Activated naive CD8-positive, alpha-beta T cell treated with anti-CD3 and anti-CD28 coated beads for 36 hours (primary cell): ENCODE measurements around the gene PCED1B. TPM values are rescaled to one million over a fixed set of nuclear protein-coding genes. Genes with fewer than 3 reads are reported as not detected.

Source experiments
- DNase-seq: peaks from one replicate; pipeline ENCODE4 v3.0.0; 2021
- H3K27ac Mint-ChIP-seq: one replicate; pipeline ENCODE4 v1.8.0; 2022; ENCODE audit warnings: mild to moderate bottlenecking, moderate library complexity, mixed read lengths
- H3K27me3 Mint-ChIP-seq: one replicate; pipeline ENCODE4 v1.8.0; 2022; ENCODE audit warnings: mild to moderate bottlenecking, mixed read lengths
- H3K36me3 Mint-ChIP-seq: one replicate; pipeline ENCODE4 v1.8.0; 2021; ENCODE audit warnings: mild to moderate bottlenecking, mixed read lengths
- H3K4me1 Mint-ChIP-seq: one replicate; pipeline ENCODE4 v1.8.0; 2021; ENCODE audit warnings: mixed read lengths
- H3K4me3 Mint-ChIP-seq: one replicate; pipeline ENCODE4 v1.8.0; 2022; ENCODE audit warnings: mild to moderate bottlenecking, moderate library complexity, mixed read lengths
- H3K9me3 Mint-ChIP-seq: one replicate; pipeline ENCODE4 v1.8.0; 2022; ENCODE audit warnings: mixed read lengths
- total RNA-seq, 2 experiments: library from RNA; stranded (reverse); gene quantifications; one replicate each; pipeline ENCODE4 v1.2.3, GENCODE V29; 2021

The PCED1B gene
- total RNA-seq, 2 experiments from 2014 or later: 117 TPM

DNA sequence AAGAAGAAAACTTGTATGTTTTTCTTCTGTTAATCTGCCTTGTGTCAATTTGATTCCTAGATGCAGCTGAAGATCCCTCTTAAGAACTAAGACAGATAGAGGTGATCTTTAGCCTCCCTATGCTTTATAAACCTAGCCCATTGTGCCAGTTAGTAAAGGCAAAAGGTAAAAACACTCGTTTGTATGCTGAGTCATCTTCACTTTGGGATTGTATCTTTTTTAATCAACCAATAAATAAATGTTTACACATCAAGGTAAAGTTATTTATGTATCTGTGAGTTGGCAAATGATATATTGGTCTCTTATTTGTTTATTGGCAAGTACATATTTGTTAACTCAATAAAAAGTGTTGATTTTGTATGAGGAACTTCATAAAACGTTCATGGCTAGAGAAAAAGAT lies 166.2 kb downstream of the PCED1B start:
- Mint-ChIP-seq H3K27ac (no peak overlapping the region), H3K4me3 (no peak overlapping the region), H3K4me1 (peaks cover 13% of the 10 kb centered on the region), H3K27me3 (no peaks in the 10 kb centered on the region), H3K36me3 (peaks cover 65% of the 10 kb centered on the region), H3K9me3 (peaks cover 11% of the 10 kb centered on the region)
- DNase-seq: no peak

DNA sequence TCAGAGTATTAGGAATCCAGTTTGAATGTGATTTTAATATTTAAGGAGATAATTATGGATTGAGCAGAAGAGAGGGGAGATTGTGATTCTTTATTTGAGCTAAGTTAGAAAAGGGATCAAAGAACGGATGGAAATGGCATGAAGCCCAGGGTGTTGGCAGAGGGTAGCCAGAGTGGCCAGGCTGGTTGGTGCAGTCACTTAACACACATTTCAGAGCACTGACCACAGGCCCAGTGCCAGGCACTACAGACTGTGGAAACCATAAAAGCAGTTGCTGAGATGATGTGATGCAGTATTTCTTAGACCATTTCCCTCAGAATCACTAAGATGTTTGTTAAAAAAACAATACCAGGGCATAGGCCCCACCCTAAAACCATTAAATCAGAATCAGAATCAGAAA lies 168.0 kb downstream of the PCED1B start:
- peaks cover 69% of the 10 kb centered on the region for H3K36me3 Mint-ChIP-seq

GRCh38 chr12:47249082-47249481 lies 169.7 kb downstream of the PCED1B start:
- H3K9me3 Mint-ChIP-seq: peaks cover 33% of the 10 kb centered on the region
- no peak overlapping the region for H3K4me3 Mint-ChIP-seq
- no peak for DNase-seq
- peaks cover 15% of the 10 kb centered on the region for H3K4me1 Mint-ChIP-seq
- H3K27ac Mint-ChIP-seq: no peak overlapping the region
- H3K27me3 Mint-ChIP-seq: no peaks in the 10 kb centered on the region
- H3K36me3 Mint-ChIP-seq: peaks cover 71% of the 10 kb centered on the region

More for the DNA sequence above, 168.0 kb downstream of the PCED1B start:
- H3K4me3 Mint-ChIP-seq: no peak overlapping the region
- no peaks in the 10 kb centered on the region for H3K27me3 Mint-ChIP-seq
- no peak for DNase-seq
- peaks cover 23% of the 10 kb centered on the region for H3K9me3 Mint-ChIP-seq
- H3K27ac Mint-ChIP-seq: no peak overlapping the region
- peaks cover 9% of the 10 kb centered on the region for H3K4me1 Mint-ChIP-seq

DNA sequence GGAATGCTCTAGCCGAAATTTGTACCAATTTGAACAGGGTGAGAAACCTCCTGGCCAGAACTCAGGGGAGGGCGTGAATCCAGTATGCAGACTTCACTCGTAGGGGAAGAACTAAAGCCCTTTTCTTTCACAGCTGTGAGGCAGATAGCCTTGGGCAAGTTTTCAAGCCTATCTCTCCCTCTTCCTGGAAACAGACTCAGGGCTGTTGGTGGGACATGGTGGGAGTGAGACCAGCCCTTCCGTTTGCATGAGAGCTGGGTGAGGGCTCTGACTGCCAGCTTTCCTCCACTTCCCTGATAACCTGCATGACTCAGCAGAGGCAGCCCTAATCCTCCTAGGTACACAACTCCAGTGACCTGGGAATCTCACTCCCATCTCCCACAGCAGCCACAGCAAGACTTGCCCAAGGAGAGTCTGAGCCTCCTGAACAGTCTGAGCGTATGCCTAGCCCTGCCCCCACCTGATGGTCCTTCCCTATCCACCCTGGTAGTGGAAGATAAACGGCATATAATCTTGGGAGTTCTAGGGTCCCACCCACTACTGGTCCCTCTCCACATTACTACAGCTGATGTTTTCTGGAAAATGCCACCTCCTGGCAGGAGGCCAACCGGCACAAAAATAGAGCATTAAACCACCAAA lies 170.4 kb downstream of the PCED1B start:
- Mint-ChIP-seq H3K27ac (no peak overlapping the region), H3K36me3 (peaks cover 67% of the 10 kb centered on the region)

DNA sequence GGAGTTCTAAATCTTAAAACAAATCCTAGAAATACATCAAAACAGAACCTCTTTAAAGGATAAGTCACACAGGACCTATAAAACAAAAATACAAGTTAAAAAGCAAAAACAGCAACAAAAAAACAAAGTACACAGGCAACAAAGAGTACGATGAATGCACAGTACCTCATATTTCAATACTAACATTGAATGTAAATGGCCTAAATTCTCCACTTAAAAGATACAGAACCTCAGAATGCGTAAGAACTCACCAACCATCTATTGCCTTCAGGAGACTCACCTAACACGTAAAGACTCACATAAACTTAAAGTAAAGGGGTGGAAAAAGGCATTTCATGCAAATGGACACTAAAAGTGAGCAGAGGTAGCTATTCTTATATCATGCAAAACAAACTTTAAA lies 172.5 kb downstream of the PCED1B start:
- Mint-ChIP-seq H3K27ac (no peak overlapping the region), H3K9me3 (peaks cover 49% of the 10 kb centered on the region), H3K27me3 (no peaks in the 10 kb centered on the region), H3K4me3 (no peak overlapping the region), H3K36me3 (peaks cover 68% of the 10 kb centered on the region), H3K4me1 (peaks cover 11% of the 10 kb centered on the region)
- no peak for DNase-seq

More for the DNA sequence above, 170.4 kb downstream of the PCED1B start:
- Mint-ChIP-seq H3K9me3 (peaks cover 37% of the 10 kb centered on the region), H3K4me1 (peaks cover 11% of the 10 kb centered on the region), H3K27me3 (no peaks in the 10 kb centered on the region), H3K4me3 (no peak overlapping the region)
- DNase-seq: no peak

DNA sequence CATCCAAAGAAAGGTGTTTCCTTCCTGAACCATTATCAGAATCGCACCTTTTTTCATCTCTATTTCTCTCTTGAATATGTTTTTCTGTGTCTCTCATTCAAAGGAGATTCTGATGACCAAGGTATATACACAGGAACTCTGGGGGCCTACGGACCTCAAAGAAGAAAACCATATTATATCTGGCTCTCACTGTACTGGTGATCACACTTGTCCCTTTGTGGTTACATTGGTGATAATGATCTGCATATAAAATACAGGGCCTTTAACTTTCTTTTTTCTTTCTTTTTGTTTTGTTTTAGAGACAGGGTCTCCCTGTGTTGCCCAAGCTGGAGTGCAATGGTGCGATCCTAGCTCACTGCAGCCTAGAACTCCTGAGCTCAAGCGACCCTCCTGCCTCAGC lies 185.5 kb downstream of the PCED1B start:
- no peak for DNase-seq
- Mint-ChIP-seq H3K9me3 (peaks cover 9% of the 10 kb centered on the region), H3K27ac (no peak overlapping the region), H3K4me3 (no peak overlapping the region), H3K4me1 (peaks cover 43% of the 10 kb centered on the region), H3K36me3 (peaks cover 18% of the 10 kb centered on the region), H3K27me3 (no peaks in the 10 kb centered on the region)

- Mint-ChIP-seq H3K27ac (no peak overlapping the region), H3K36me3 (peaks cover 18% of the 10 kb centered on the region), H3K27me3 (no peaks in the 10 kb centered on the region), H3K9me3 (peaks cover 9% of the 10 kb centered on the region), H3K4me3 (no peak overlapping the region), H3K4me1 (peaks cover 44% of the 10 kb centered on the region)
- DNase-seq: no peak
These were observed 186.0 kb downstream of the PCED1B start for GRCh38 chr12:47265391-47265790.

GRCh38 chr12:47267571-47267970 lies 188.2 kb downstream of the PCED1B start:
- Mint-ChIP-seq H3K27ac (no peak overlapping the region), H3K36me3 (peaks cover 18% of the 10 kb centered on the region), H3K9me3 (peaks cover 7% of the 10 kb centered on the region), H3K27me3 (no peaks in the 10 kb centered on the region), H3K4me1 (peaks cover 65% of the 10 kb centered on the region), H3K4me3 (no peak overlapping the region)
- no peak for DNase-seq

- Mint-ChIP-seq H3K9me3 (peaks cover 7% of the 10 kb centered on the region), H3K4me1 (peaks cover 77% of the 10 kb centered on the region), H3K27me3 (no peaks in the 10 kb centered on the region), H3K36me3 (peaks cover 20% of the 10 kb centered on the region), H3K4me3 (no peak overlapping the region), H3K27ac (peak overlapping the region; percentile 27)
- no peak for DNase-seq
These were observed 189.4 kb downstream of the PCED1B start for GRCh38 chr12:47268501-47269454.

- H3K36me3 Mint-ChIP-seq: peaks cover 19% of the 10 kb centered on the region
- no peaks in the 10 kb centered on the region for H3K27me3 Mint-ChIP-seq
- peaks cover 5% of the 10 kb centered on the region for H3K9me3 Mint-ChIP-seq
- no peak overlapping the region for H3K4me3 Mint-ChIP-seq
- peak overlapping the region; percentile 77 for H3K27ac Mint-ChIP-seq
- no peak for DNase-seq
- H3K4me1 Mint-ChIP-seq: peaks cover 78% of the 10 kb centered on the region
These were observed 190.5 kb downstream of the PCED1B start for GRCh38 chr12:47269916-47270315.

DNA sequence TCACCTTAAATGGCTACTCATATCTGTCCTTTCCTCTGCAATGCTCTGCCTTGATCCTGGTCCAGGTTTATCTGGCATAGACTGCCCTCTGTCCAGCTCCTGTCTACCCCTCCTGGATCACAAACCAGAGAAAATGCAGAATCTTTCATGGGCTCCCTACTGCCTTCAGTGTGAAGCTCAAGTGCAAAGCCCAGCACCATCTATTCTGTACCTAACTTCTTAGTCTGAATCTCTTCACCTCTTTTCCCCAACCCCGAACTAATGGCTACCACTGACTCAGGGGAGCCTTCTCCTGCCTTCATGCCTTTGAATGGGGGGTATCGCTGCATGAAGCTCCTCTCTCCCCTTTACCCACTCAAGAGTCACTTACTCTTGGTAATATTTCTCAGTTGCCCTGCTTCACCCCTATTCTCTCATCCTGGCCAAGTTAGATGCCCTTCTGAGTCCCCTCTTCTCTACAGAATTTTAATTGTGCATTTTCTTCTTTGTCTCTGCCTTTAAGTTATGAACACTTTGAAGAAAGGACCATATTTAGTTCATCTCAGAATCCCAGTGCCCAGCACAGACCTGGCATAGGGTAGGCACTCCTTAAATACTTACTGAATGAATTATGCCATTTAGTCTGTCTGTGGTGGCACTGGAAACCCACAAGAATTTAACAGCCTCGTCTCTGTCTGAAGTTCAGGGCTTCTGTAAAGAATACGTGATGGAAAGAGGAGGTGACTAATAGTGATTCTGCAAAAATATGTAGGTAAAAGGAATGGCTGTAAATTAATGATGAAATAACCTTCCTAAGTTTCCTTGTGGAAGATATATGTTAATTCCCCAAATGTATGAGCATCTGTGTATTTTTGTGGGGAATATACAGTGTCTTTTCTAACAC lies 191.6 kb downstream of the PCED1B start:
- DNase-seq: peak; percentile 35
- Mint-ChIP-seq H3K27ac (peak overlapping the region; percentile 91), H3K4me1 (peaks cover 79% of the 10 kb centered on the region), H3K4me3 (peak overlapping the region; percentile 59), H3K9me3 (peaks cover 7% of the 10 kb centered on the region), H3K36me3 (peaks cover 17% of the 10 kb centered on the region), H3K27me3 (no peaks in the 10 kb centered on the region)

DNA sequence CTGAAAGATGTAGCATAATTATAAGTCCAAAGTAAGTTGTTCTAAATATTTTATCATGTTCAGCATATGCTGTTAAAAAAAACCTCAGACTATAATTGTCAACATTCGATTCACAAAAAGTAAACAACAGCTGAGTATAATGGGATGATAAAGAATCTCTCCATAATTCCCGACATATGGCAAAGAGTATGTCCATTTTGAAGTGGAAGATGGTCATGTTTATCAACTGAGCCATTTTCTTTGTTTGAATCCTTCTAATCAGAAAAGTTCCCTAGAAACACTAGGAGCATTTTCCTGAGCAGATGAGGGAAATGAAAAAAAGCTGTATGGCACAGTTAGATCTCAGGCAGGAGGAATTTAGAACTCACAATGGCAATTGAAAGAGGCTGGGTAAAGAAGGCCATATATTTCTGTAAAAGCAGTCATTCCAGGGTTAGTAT lies 192.4 kb downstream of the PCED1B start:
- peaks cover 7% of the 10 kb centered on the region for H3K9me3 Mint-ChIP-seq
- peaks cover 86% of the 10 kb centered on the region for H3K4me1 Mint-ChIP-seq
- H3K27me3 Mint-ChIP-seq: no peaks in the 10 kb centered on the region
- DNase-seq: no peak
- H3K36me3 Mint-ChIP-seq: peaks cover 17% of the 10 kb centered on the region
- H3K27ac Mint-ChIP-seq: peak overlapping the region; percentile 91
- no peak overlapping the region for H3K4me3 Mint-ChIP-seq

DNA sequence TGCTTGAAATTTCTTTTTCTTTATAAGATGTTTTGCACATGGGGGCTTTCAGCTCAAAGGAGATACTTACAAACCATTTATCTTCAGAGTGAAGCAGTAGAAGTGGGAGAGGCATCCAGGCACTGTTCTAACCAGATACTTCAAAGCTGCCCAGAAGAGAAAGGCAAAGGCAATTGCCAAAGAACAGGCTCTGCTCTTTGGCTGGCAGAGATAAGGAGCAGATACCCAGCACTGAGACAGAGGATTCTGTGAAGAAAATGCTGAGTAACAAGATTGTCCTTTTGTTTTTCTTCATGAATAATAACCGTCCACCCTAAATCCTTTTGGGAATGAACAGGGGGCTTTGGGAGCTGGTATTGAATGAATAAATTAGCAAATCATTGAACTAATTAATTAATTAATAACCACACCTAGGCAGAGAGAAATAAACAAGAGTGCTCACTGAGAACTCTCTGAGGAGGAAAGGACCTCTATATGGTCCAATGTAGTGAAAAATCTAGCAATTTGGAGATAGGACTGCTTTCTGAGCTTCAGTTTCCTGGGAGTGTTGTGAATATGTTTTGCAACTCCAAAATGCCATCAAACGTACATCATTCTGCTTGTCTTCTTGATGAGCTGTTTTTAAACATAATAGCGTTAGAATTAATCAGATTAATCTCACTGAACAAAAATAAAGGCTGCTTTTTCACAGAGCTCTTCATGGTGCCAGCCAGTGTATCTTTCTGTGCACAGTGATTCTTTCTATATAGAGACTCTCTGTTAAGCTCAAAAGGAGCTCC lies 193.2 kb downstream of the PCED1B start:
- no peak for DNase-seq
- Mint-ChIP-seq H3K36me3 (peaks cover 18% of the 10 kb centered on the region), H3K4me1 (peaks cover 94% of the 10 kb centered on the region), H3K4me3 (no peak overlapping the region), H3K27ac (peak overlapping the region; percentile 91), H3K9me3 (peaks cover 8% of the 10 kb centered on the region), H3K27me3 (no peaks in the 10 kb centered on the region)

DNA sequence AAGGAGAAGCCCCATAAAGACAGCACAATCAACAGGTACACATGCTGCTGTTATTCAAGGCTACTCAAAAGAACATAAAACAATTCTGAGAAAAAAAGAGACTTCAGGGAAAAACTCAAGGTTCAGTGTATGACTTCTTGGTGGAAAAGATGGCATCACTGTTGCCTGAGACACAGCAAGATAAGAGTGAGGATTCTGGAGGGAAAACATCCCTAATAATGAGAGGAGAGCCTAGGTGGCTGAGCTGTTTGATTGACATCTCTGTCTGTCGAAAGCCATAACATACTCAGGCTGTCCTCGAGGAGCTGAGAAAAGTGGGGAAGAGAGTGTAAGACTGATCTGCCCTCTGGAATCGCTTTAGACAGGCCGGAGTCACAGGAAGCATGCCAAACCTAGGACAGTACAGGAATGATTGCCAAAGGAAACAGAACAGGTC lies 193.8 kb downstream of the PCED1B start:
- H3K4me3 Mint-ChIP-seq: peak overlapping the region; percentile 6

More for the DNA sequence above, 193.8 kb downstream of the PCED1B start:
- Mint-ChIP-seq H3K9me3 (peaks cover 10% of the 10 kb centered on the region), H3K27me3 (no peaks in the 10 kb centered on the region), H3K36me3 (peaks cover 16% of the 10 kb centered on the region), H3K4me1 (peaks cover 97% of the 10 kb centered on the region), H3K27ac (peak overlapping the region; percentile 91)
- no peak for DNase-seq
